ENCODE data around the gene CD3E.

CD3E gene

GRCh38 chr11:118264569-118265465 lies 39.7 kb upstream of the CD3E start:
- DNase-seq (ENCODE audit: low read depth), result no peak
- H3K4me3 ChIP-seq (ENCODE audit: low read length), result no peak overlapping the region
- no peak for TF ChIP-seq CTCF (conservative IDR thresholded peaks at IDR 0.05; ENCODE audit: low read length)

- TF ChIP-seq CTCF (conservative IDR thresholded peaks at IDR 0.05; ENCODE audit: low read length), result no peak
- no peak for DNase-seq (ENCODE audit: low read depth)
- no peak overlapping the region for H3K4me3 ChIP-seq (ENCODE audit: low read length)
Observed at GRCh38 chr11:118265954-118266353, 38.6 kb upstream of the CD3E start.

DNA sequence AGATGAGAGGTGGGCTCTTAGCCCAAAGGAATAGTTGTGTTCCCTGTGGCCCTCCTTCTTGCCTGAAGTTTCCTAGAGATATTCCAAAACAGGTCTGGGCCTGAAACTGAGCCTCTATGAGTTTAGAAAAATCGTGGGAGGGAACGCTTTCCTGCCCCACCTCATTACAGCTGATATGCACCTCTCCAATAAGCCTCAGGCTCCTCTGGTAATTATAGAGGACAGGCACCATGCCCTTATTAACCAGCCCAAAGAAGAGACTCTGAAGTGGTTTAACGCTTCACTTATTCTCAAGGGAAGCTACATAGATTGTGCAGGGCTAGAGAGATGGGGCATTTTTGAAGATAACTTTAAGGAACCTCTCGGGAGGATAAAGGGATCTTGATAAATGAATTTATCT lies 37.0 kb upstream of the CD3E start:
- TF ChIP-seq CTCF (conservative IDR thresholded peaks at IDR 0.05; ENCODE audit: low read length), result no peak
- H3K4me3 ChIP-seq (ENCODE audit: low read length), result no peak overlapping the region
- DNase-seq (ENCODE audit: low read depth), result no peak

GRCh38 chr11:118272001-118272400 lies 32.5 kb upstream of the CD3E start:
- no peak for TF ChIP-seq CTCF (conservative IDR thresholded peaks at IDR 0.05; ENCODE audit: low read length)
- DNase-seq (ENCODE audit: low read depth), result no peak

DNA sequence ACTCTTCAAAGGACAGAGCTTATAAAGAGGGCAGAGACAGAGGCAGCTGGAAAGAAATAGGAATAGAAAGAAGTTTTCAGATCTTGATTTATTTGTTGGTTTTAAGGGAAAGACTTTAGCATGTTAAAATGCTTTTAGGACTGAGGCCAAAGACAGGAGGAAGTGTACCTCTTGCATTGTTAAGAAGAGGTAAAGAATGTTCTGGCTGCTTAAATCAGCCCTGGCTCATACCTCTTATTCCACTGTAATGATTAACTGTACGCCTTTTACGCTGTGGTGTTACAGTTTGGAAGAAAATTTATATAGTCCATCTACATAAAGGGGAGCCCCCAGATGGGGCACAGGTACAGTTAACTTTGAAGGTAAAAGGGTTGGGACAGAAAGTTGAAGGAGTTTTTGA lies 30.3 kb upstream of the CD3E start:
- no peak for TF ChIP-seq CTCF (conservative IDR thresholded peaks at IDR 0.05; ENCODE audit: low read length)
- no peak for DNase-seq (ENCODE audit: low read depth)
- no peak overlapping the region for H3K4me3 ChIP-seq (ENCODE audit: low read length)

More at GRCh38 chr11:118272001-118272400, 32.5 kb upstream of the CD3E start:
- H3K4me3 ChIP-seq (ENCODE audit: low read length), result no peak overlapping the region

GRCh38 chr11:118275176-118275575 lies 29.4 kb upstream of the CD3E start:
- no peak for TF ChIP-seq CTCF (conservative IDR thresholded peaks at IDR 0.05; ENCODE audit: low read length)
- no peak for DNase-seq (ENCODE audit: low read depth)
- H3K4me3 ChIP-seq (ENCODE audit: low read length), result no peak overlapping the region

DNA sequence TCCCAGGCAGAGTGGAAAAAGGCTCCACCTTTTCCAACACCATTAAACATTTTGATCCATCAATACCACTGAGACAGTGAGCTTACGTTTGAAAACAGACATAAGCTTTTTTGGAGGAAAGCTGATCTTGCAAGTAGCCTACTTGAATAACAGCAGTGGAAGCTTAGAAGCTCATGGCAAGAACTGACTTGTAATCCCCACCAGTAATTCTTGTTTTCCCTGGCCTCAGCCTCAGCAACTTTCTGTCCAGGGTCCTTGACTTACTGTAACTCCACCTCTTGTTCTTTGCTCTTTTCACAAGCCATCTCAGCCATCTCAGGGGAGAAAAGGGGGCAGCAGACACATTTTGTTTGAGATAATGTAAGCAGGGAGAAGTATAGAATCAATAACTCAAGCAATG lies 28.1 kb upstream of the CD3E start:
- TF ChIP-seq CTCF (conservative IDR thresholded peaks at IDR 0.05; ENCODE audit: low read length), result no peak
- no peak overlapping the region for H3K4me3 ChIP-seq (ENCODE audit: low read length)

More for the DNA sequence above, 28.1 kb upstream of the CD3E start:
- no peak for DNase-seq (ENCODE audit: low read depth)
